HFFc6 (cell line): Measurements from ENCODE around the gene ETFB. TPM values are rescaled to one million over a fixed set of nuclear protein-coding genes. Genes with fewer than 3 reads are reported as not detected.

Source experiments
- DNase-seq: peaks from one replicate; pipeline ENCODE4 v3.0.0-alpha.2; 2018
- H3K27ac Mint-ChIP-seq: 2 replicates; pipeline ENCODE4 v1.8.0; 2020; ENCODE audit warnings: mild to moderate bottlenecking, mixed read lengths
- H3K27me3 Mint-ChIP-seq: 2 replicates; pipeline ENCODE4 v1.8.0; 2021; ENCODE audit warnings: mild to moderate bottlenecking, moderate library complexity, mixed read lengths; ENCODE audit not compliant: insufficient read depth
- H3K36me3 Mint-ChIP-seq: 2 replicates; pipeline ENCODE4 v1.8.0; 2021; ENCODE audit warnings: low read depth, mixed read lengths
- H3K4me1 Mint-ChIP-seq: 2 replicates; pipeline ENCODE4 v1.8.0; 2020; ENCODE audit warnings: low read depth, mixed read lengths
- H3K4me3 Mint-ChIP-seq: 2 replicates; pipeline ENCODE4 v1.8.0; 2020; ENCODE audit warnings: mild to moderate bottlenecking, moderate library complexity, mixed read lengths
- H3K9me3 Mint-ChIP-seq: 2 replicates; pipeline ENCODE4 v1.8.0; 2020; ENCODE audit warnings: mild to moderate bottlenecking, mixed read lengths
- total RNA-seq, 6 experiments: library from RNA; stranded (reverse); fragmentation: NEBNext Ultra II Directional; extraction: Animal tissue kit (Norgen Biotek cat#: 25700); gene quantifications; 2 replicates in 1 of 6; 3 replicates in 5 of 6; pipeline ENCODE4 v1.2.3, GENCODE V29; 2021
- TF ChIP-seq, protein P1 (sequence below): fragments of 200-600 bp; sonication (generic); IDR thresholded peaks from 2 replicates; pipeline ENCODE4 v1.5.0; 2021; ENCODE audit warnings: antibody characterized with exemption, mild to moderate bottlenecking

Gene ETFB
- total RNA-seq, 6 experiments from 2014 or later = 109 to 157 (median 132) TPM

DNA sequence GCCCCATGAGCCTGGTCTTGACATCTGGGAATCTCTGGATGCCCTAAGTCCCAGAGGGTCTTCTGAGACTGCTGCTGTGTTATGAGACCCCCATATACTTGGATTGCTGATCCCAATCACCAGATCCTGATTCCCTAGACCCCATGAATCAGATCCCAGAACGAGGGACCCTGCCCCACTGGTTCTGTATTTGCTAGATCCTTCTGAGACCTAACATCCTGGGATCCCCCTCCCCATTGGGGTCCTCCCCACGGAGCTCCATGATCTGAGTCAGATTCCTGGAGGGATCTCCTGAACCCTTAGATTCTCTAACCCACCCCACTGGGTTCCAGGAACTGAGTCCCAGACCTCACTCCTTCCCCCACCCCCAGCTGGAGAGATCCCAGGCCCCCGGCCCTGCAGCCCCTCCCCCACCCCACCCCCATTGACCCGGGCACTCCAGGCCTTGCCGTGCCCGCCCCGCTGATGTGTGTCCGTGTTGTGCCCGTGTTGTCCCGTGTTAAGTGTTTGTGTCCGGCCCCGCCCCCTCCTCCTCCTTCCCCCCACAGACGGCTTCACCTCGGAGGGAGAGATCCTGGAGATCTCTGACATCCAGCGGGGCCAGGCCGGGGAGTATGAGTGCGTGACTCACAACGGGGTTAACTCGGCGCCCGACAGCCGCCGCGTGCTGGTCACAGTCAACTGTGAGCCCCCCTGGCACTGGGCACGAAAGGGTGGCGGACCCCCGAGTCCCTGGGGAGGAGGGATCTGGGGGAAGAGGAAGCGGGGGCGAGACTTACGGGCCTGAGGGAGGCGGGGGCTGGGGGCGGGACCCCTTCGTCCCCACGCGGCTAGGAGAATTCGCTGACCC, 39.7 kb downstream of the ETFB start:
- no peak for DNase-seq
- Mint-ChIP-seq H3K4me1 (no peaks in the 10 kb centered on the region), H3K9me3 (peaks cover 29% of the 10 kb centered on the region), H3K27ac (no peak overlapping the region), H3K4me3 (no peak overlapping the region), H3K27me3 (peaks cover 7% of the 10 kb centered on the region; the same call in 1 of the 2 replicates), H3K36me3 (peaks cover 8% of the 10 kb centered on the region)
- TF ChIP-seq, protein P1, sequence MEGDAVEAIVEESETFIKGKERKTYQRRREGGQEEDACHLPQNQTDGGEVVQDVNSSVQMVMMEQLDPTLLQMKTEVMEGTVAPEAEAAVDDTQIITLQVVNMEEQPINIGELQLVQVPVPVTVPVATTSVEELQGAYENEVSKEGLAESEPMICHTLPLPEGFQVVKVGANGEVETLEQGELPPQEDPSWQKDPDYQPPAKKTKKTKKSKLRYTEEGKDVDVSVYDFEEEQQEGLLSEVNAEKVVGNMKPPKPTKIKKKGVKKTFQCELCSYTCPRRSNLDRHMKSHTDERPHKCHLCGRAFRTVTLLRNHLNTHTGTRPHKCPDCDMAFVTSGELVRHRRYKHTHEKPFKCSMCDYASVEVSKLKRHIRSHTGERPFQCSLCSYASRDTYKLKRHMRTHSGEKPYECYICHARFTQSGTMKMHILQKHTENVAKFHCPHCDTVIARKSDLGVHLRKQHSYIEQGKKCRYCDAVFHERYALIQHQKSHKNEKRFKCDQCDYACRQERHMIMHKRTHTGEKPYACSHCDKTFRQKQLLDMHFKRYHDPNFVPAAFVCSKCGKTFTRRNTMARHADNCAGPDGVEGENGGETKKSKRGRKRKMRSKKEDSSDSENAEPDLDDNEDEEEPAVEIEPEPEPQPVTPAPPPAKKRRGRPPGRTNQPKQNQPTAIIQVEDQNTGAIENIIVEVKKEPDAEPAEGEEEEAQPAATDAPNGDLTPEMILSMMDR = no peak

GRCh38 chr19:51325161-51325976, 40.8 kb downstream of the ETFB start:
- Mint-ChIP-seq H3K36me3 (peaks cover 1% of the 10 kb centered on the region), H3K4me3 (no peak overlapping the region), H3K9me3 (peaks cover 29% of the 10 kb centered on the region), H3K27me3 (peaks cover 7% of the 10 kb centered on the region; the same call in 1 of the 2 replicates), H3K4me1 (no peaks in the 10 kb centered on the region), H3K27ac (no peak overlapping the region)
- DNase-seq = no peak
- TF ChIP-seq, protein P1 = no peak

GRCh38 chr19:51324167-51324481, 42.1 kb downstream of the ETFB start:
- TF ChIP-seq, protein P1 = no peak
- Mint-ChIP-seq H3K4me1 (no peaks in the 10 kb centered on the region), H3K27me3 (peaks cover 7% of the 10 kb centered on the region; the same call in 1 of the 2 replicates), H3K9me3 (peaks cover 24% of the 10 kb centered on the region), H3K27ac (no peak overlapping the region), H3K36me3 (no peaks in the 10 kb centered on the region), H3K4me3 (no peak overlapping the region)
- DNase-seq = no peak

GRCh38 chr19:51323481-51324166, 42.6 kb downstream of the ETFB start:
- Mint-ChIP-seq H3K4me1 (no peaks in the 10 kb centered on the region), H3K27ac (no peak overlapping the region), H3K36me3 (no peaks in the 10 kb centered on the region), H3K27me3 (peaks cover 7% of the 10 kb centered on the region; the same call in 1 of the 2 replicates), H3K4me3 (no peak overlapping the region), H3K9me3 (peaks cover 24% of the 10 kb centered on the region)
- TF ChIP-seq, protein P1 = no peak
- no peak for DNase-seq

DNA sequence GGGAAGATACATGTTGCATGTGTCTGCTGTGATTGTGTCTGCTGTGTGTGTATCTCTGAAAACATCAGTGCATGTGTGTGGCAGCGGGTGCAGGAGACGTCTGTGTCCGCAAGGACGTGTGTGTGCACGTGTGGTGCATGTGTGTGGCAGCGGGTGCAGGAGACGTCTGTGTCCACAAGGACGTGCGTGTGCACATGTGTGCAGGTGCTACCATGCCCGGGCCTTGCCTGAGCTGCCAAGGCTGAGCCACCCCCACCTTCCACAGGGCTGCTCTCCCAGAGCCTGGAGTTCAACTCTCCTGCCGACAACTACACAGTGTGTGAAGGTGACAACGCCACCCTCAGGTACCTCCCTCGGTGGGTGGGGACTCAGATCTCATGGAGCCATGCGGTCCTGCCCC, 44.4 kb downstream of the ETFB start:
- Mint-ChIP-seq H3K9me3 (peaks cover 20% of the 10 kb centered on the region), H3K27ac (no peak overlapping the region), H3K36me3 (no peaks in the 10 kb centered on the region), H3K4me1 (no peaks in the 10 kb centered on the region), H3K27me3 (peaks cover 5% of the 10 kb centered on the region; the same call in 1 of the 2 replicates), H3K4me3 (no peak overlapping the region)
- no peak for DNase-seq
- TF ChIP-seq, protein P1 = no peak
